HG03108 (cell line): Measurements from ENCODE around the gene SLC35F2.
A peak's percentile ranks its signal among the peaks of the same experiment; 100 is the strongest.
"Not testable (repeated sequence)": the region's sequence is repeated elsewhere in the genome, so short reads cannot be mapped to it uniquely, and the experiment has no call there.

Experiments
- ATAC-seq: cut with Tn5 transposase; IDR thresholded peaks from one replicate; pipeline ENCODE4 v1.9.1; 2021; ENCODE audit warnings: moderate library complexity; ENCODE audit not compliant: unreplicated experiment

SLC35F2 gene

GRCh38 chr11:107842412-107843100, 16.0 kb downstream of the SLC35F2 start:
- ATAC-seq = no peak

GRCh38 chr11:107840129-107840484, 18.5 kb downstream of the SLC35F2 start:
- no peak for ATAC-seq

- no peak for ATAC-seq
These were observed 21.7 kb downstream of the SLC35F2 start for GRCh38 chr11:107836851-107837250.

GRCh38 chr11:107834995-107835394, 23.6 kb downstream of the SLC35F2 start:
- no peak for ATAC-seq

GRCh38 chr11:107833926-107834325, 24.7 kb downstream of the SLC35F2 start:
- ATAC-seq = not testable (repeated sequence)

- ATAC-seq = no peak
These were observed 27.6 kb downstream of the SLC35F2 start for GRCh38 chr11:107830915-107831540.

GRCh38 chr11:107827041-107827440, 31.5 kb downstream of the SLC35F2 start:
- ATAC-seq = no peak

GRCh38 chr11:107825875-107826274, 32.7 kb downstream of the SLC35F2 start:
- no peak for ATAC-seq

- ATAC-seq = no peak
These were observed 33.8 kb downstream of the SLC35F2 start for GRCh38 chr11:107824668-107825369.

GRCh38 chr11:107821199-107821927, 37.2 kb downstream of the SLC35F2 start:
- no peak for ATAC-seq

- ATAC-seq = no peak
These were observed 39.1 kb downstream of the SLC35F2 start for GRCh38 chr11:107819361-107820014.

- no peak for ATAC-seq
These were observed 40.1 kb downstream of the SLC35F2 start for GRCh38 chr11:107818491-107818890.

- no peak for ATAC-seq
These were observed 42.6 kb downstream of the SLC35F2 start for GRCh38 chr11:107816028-107816427.

- ATAC-seq = no peak
These were observed 47.7 kb downstream of the SLC35F2 start for GRCh38 chr11:107810875-107811274.

- no peak for ATAC-seq
These were observed 50.1 kb downstream of the SLC35F2 start for GRCh38 chr11:107808521-107808920.

GRCh38 chr11:107804971-107805370, 53.6 kb downstream of the SLC35F2 start:
- no peak for ATAC-seq

- ATAC-seq = no peak
These were observed 54.4 kb downstream of the SLC35F2 start for GRCh38 chr11:107804211-107804610.

- ATAC-seq = no peak
These were observed 56.9 kb downstream of the SLC35F2 start for GRCh38 chr11:107801641-107802040.

GRCh38 chr11:107799218-107799859, 59.2 kb downstream of the SLC35F2 start:
- ATAC-seq = peak; percentile 85

- no peak for ATAC-seq
These were observed 66.5 kb downstream of the SLC35F2 start for GRCh38 chr11:107792049-107792443.
